NT2/D1 (cell line): ENCODE results near the gene GLP1R.

Experiments
- SUZ12 ChIP-seq: IDR thresholded peaks from 2 replicates; pipeline ENCODE4 v1.6.1; 2011; ENCODE audit not compliant: insufficient read length, insufficient read depth; ENCODE audit errors: extremely low read depth
- ZNF274 ChIP-seq: IDR thresholded peaks from 2 replicates; pipeline ENCODE4 v1.6.1; 2011; ENCODE audit warnings: mild to moderate bottlenecking, low read depth, low read length

DNA sequence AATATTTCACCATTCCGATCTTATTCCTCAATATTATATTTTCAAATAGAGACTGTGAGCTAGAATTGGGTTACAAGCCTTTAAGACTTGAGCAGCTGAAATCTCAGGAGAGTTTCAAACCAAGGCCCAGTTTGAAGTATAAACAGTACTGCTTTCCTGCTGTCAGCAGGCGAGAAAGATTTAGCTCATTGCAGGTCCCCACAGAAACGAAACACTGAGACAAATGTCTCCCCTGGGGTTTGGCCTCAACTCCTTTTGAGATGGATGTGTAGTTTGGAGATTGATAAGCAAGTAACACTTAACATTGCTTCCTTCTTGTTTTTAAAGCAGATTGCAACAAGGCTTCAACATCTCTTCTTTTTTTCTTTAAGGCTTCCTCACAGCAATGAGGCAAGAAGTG, 22.4 kb upstream of the GLP1R start:
- TF ChIP-seq ZNF274, result no peak
- no peak for TF ChIP-seq SUZ12
